Esophagus squamous epithelium (tissue), 5 donors: ENCODE measurements around the gene UBE2R2. TPM values are rescaled to one million over a fixed set of nuclear protein-coding genes. Genes with fewer than 3 reads are reported as not detected.

Source experiments
- DNase-seq: peaks from one replicate; lab custom pipeline; 2025; lab: John Stamatoyannopoulos, UW
- H3K27ac ChIP-seq, 4 donors: fragments of 200-600 bp; sonication (generic); one replicate each; pipeline ENCODE4 v1.5.1; 2016 to 2019; ENCODE audit warnings: mild to moderate bottlenecking in 1 of 4
- H3K27me3 ChIP-seq, 4 donors: fragments of 200-600 bp; sonication (generic); 1 replicate in 3 of 4; 2 replicates in 1 of 4; pipeline versions ENCODE4 v1.5.1 to v1.6.0; 2017 to 2021; ENCODE audit warnings: antibody characterized with exemption in 1 of 4
- H3K36me3 ChIP-seq, 3 donors: fragments of 200-600 bp; sonication (generic); one replicate each; pipeline ENCODE4 v1.5.1; 2016 to 2019
- H3K4me1 ChIP-seq, 3 donors: fragments of 200-600 bp; sonication (generic); one replicate each; pipeline ENCODE4 v1.5.1; 2017 to 2019
- H3K4me3 ChIP-seq, 4 donors: fragments of 200-600 bp; sonication (generic); 1 replicate in 3 of 4; 2 replicates in 1 of 4; pipeline ENCODE4 v1.5.1; 2016 to 2019; ENCODE audit warnings: mild to moderate bottlenecking in 2 of 4, moderate library complexity in 1 of 4
- H3K9me3 ChIP-seq, 3 donors: fragments of 200-600 bp; sonication (generic); one replicate each; pipeline ENCODE4 v1.5.1; 2016 to 2019
- POLR2A ChIP-seq, 4 donors: fragments of 450-650 bp; IDR thresholded peaks; one replicate each; pipeline ENCODE4 v1.6.1; 2017; ENCODE audit warnings: antibody characterized with exemption in 4 of 4, mild to moderate bottlenecking in 4 of 4, moderate library complexity in 3 of 4
- WGBS, 2 donors: methylation state at CpG; one replicate each; pipeline ENCODE4 v1.1.5; 2018; 5-methylcytosine and 5-hydroxymethylcytosine counted together
- intact Hi-C: fragments of 100-400 bp; cut with DNase I; formaldehyde crosslinking; loops from one replicate; pipeline ENCODE4 v1.15.0; 2022
- total RNA-seq, 4 donors: library from RNA; depleted of rRNA; stranded (reverse); fragments of >200 nt; gene quantifications; one replicate each; pipeline ENCODE4 v1.1.0, GENCODE V29; 2016
- TF ChIP-seq, protein P1 (sequence below), 6 experiments: fragments of 450-650 bp in 4 of 6; fragments of 200-600 bp in 2 of 6; sonication (generic) in 2 of 6; IDR thresholded peaks; one replicate each; pipeline ENCODE4 v1.5.1; 2016 to 2019; ENCODE audit warnings: antibody characterized with exemption in 6 of 6, mild to moderate bottlenecking in 4 of 6, moderate library complexity in 4 of 6
- donor health status: DM: yes; HTN: yes; CAD: no.

Gene UBE2R2
- total RNA-seq, 4 donors from 2014 or later = 14.3 to 19.1 (median 16.7) TPM

DNA sequence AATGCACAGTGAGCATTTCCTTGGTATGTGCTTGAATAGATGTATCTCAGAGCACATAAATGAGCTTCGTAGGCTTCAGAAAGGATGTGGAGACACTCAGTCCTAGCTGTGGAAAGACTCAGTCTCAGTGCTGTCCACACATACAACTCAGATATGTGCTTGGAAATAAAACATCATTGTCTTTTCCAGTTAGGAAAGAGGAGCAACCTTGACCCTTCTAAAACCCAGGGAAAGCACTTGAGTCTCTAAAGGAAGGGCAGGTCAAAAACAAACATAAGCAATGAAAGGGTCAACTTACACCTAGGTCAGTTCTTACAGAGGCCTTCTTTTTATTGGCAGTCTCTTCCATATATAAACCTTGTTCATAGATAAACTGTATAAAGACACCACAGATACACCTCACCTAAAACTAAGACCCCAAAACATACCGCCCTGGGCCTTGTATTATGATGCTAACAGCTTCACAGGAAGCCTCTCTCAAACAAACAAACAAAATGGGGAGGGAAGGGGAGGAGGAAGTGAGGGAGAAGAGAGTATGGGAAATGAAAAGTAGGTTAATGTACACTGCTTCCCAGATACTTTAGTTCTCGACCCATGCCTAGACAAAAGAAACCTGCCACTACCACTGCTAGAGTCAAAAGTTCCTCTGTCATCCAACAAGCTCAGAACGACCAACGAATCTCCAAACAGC is 117.4 kb downstream of the UBE2R2 start:
- DNase-seq = no peak
- TF ChIP-seq, protein P1, sequence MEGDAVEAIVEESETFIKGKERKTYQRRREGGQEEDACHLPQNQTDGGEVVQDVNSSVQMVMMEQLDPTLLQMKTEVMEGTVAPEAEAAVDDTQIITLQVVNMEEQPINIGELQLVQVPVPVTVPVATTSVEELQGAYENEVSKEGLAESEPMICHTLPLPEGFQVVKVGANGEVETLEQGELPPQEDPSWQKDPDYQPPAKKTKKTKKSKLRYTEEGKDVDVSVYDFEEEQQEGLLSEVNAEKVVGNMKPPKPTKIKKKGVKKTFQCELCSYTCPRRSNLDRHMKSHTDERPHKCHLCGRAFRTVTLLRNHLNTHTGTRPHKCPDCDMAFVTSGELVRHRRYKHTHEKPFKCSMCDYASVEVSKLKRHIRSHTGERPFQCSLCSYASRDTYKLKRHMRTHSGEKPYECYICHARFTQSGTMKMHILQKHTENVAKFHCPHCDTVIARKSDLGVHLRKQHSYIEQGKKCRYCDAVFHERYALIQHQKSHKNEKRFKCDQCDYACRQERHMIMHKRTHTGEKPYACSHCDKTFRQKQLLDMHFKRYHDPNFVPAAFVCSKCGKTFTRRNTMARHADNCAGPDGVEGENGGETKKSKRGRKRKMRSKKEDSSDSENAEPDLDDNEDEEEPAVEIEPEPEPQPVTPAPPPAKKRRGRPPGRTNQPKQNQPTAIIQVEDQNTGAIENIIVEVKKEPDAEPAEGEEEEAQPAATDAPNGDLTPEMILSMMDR (IDR thresholded peaks at IDR 0.05) = no peak
- no peak for TF ChIP-seq POLR2A (IDR thresholded peaks at IDR 0.05)
- peaks cover 13 to 98% (median 39%) of the 10 kb centered on the region in 3 donors for H3K36me3 ChIP-seq
- intact Hi-C loops = no loop called here
- no peaks in the 10 kb centered on the region for H3K27me3 ChIP-seq
- no peak overlapping the region for H3K4me3 ChIP-seq
- H3K9me3 ChIP-seq = no peaks in the 10 kb centered on the region
- no peak overlapping the region for H3K27ac ChIP-seq
- H3K4me1 ChIP-seq = no peaks in the 10 kb centered on the region
- 86 to 92% methylated on average over 5 of the region's 5 CpGs for WGBS, 2 donors

DNA sequence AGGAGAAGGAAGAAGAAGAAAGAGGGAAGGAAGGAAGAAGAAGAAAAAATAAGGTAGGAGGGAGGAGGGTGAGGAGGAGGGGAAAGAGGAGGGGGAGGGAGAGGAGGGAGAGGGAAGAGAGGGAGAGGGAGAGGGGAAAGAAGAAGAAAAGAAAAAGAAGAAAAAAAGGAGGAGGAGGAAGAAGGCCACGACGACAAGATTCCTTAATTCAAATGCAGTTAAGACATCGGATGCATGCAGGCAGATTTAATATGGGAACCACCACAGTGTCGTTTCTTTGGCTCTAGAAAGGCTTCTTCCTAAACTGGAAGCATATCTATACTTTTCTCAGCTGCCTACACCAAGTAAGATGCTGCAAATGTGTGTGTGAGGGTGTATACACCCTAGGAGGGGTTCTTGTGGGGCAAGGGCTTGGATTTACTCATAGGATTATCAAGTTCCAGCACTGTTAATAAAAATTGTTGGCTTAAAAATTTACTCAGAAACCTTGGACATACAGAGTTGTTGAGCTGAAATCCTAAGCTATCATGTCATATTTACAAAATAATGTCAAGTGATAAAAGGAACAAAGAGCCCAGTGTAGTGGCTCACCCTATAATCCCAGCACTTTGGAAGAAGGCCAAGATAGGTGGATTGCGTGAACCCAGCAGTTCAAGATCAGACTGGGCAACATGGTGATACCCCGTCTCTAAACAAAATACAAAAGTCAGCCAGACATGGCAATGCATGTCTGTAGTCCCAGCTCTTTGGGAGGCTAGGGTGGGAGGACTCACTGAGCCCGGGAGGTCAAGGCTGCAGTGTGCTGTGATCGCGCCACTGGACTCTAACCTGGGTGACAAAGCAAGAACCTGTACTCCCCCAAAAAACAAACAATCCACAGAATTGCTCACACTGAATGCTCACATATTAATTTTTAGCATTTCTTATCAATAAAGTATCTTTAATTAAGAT is 123.2 kb downstream of the UBE2R2 start:
- 74 to 79% methylated on average over 9 of the region's 9 CpGs for WGBS, 2 donors
- no peak for DNase-seq
- TF ChIP-seq, protein P1 (IDR thresholded peaks at IDR 0.05) = no peak
- no peak for TF ChIP-seq POLR2A (IDR thresholded peaks at IDR 0.05)
- intact Hi-C loops = no loop called here
- no peak overlapping the region for H3K27ac ChIP-seq
- no peak overlapping the region for H3K4me3 ChIP-seq
- H3K9me3 ChIP-seq = no peaks in the 10 kb centered on the region
- peaks cover 0 to 95% (median 18%) of the 10 kb centered on the region in 3 donors for H3K36me3 ChIP-seq
- H3K27me3 ChIP-seq = no peaks in the 10 kb centered on the region
- H3K4me1 ChIP-seq = peaks cover 0 to 10% (median 0%) of the 10 kb centered on the region in 3 donors

DNA sequence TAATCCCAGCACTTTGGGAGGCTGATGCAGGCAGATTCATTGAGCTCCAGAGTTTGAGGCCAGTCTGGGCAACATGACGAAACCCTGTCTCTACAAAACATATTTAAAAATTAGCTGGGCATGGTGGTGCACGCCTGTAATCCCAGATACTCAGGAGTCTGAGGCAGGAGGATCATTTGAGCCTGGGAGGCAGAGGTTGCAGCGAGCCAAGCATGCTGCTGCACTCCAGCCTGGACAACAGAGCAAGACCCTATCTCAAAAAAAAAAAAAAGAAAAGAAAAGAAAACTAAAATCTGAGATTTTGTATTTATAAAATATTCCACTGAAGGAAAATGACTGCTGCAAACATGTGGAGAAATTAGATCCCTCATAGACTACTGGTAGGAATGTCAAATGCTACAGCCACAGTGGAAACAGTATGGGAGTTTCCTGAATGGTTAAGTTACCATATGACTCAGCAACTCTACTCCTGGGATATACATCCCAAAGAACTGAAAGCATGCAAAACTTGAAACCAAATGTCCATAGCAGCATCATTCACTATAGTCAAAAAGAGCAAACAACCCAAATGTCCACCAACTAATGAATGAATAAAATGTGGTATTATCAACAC is 125.6 kb downstream of the UBE2R2 start:
- H3K27ac ChIP-seq = peak overlapping the region in 1 of 4 donors; percentile 27
- no peaks in the 10 kb centered on the region for H3K27me3 ChIP-seq
- H3K4me3 ChIP-seq = no peak overlapping the region
- H3K36me3 ChIP-seq = peaks cover 0 to 97% (median 12%) of the 10 kb centered on the region in 3 donors
- 98% methylated on average over 3 of the region's 3 CpGs for WGBS, 2 donors
- H3K9me3 ChIP-seq = no peaks in the 10 kb centered on the region
- no peak for TF ChIP-seq POLR2A (IDR thresholded peaks at IDR 0.05)
- TF ChIP-seq, protein P1 (IDR thresholded peaks at IDR 0.05) = peak in 1 of 6 experiments; percentile 32
- no peak for DNase-seq
- H3K4me1 ChIP-seq = peaks cover 0 to 10% (median 0%) of the 10 kb centered on the region in 3 donors
- intact Hi-C loops = no loop called here

DNA sequence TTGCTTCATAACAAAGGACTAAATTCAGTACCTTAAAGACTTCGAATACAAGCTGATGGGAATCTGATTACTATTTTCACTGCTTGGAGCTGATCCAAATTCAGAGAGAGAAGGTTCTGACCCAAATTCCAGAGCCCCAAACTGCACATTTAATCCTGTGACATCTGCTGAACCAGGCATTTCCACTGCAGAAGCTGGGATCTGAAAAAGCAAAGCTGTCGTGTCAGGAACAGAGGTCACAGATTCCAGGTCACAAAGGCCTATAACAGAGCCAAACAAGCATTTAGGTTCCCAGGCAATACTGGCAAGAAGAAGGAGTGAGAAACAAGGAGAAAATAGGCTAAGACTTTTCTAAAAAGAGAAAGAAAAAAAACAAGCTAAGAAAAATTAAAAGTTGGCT is 126.4 kb downstream of the UBE2R2 start:
- 68 to 72% methylated on average over 2 of the region's 2 CpGs for WGBS, 2 donors
- TF ChIP-seq, protein P1 (IDR thresholded peaks at IDR 0.05) = no peak
- TF ChIP-seq POLR2A (IDR thresholded peaks at IDR 0.05) = no peak
- H3K4me1 ChIP-seq = peaks cover 0 to 10% (median 0%) of the 10 kb centered on the region in 3 donors
- no peaks in the 10 kb centered on the region for H3K27me3 ChIP-seq
- intact Hi-C loops = no loop called here
- DNase-seq = no peak
- H3K9me3 ChIP-seq = no peaks in the 10 kb centered on the region
- no peak overlapping the region for H3K4me3 ChIP-seq
- peak overlapping the region in 1 of 4 donors; percentile 1 for H3K27ac ChIP-seq
- peaks cover 0 to 97% (median 12%) of the 10 kb centered on the region in 3 donors for H3K36me3 ChIP-seq
